NAMALWA (cell line): ENCODE results near the gene ZNF146.
"Not testable (repeated sequence)": the region's sequence is repeated elsewhere in the genome, so short reads cannot be mapped to it uniquely, and the experiment has no call there.

Experiments
- DNase-seq: peaks from one replicate; pipeline ENCODE4 v3.0.0-alpha.2; 2015; ENCODE audit warnings: low spot score

ZNF146 gene

GRCh38 chr19:36236304-36236945, 21.5 kb downstream of the ZNF146 start:
- no peak for DNase-seq

GRCh38 chr19:36236946-36237310, 22.0 kb downstream of the ZNF146 start:
- no peak for DNase-seq

- DNase-seq: no peak
Measured at GRCh38 chr19:36244066-36244465, 29.2 kb downstream of the ZNF146 start.

- no peak for DNase-seq
Measured at GRCh38 chr19:36245210-36246005, 30.5 kb downstream of the ZNF146 start.

GRCh38 chr19:36246006-36246481, 31.1 kb downstream of the ZNF146 start:
- DNase-seq: no peak

- no peak for DNase-seq
Measured at GRCh38 chr19:36252047-36252446, 37.1 kb downstream of the ZNF146 start.

GRCh38 chr19:36254848-36255247, 39.9 kb downstream of the ZNF146 start:
- DNase-seq: no peak

GRCh38 chr19:36255316-36255715, 40.4 kb downstream of the ZNF146 start:
- DNase-seq: no peak

GRCh38 chr19:36256064-36256463, 41.2 kb downstream of the ZNF146 start:
- no peak for DNase-seq

- DNase-seq: no peak
Measured at GRCh38 chr19:36256853-36257519, 42.1 kb downstream of the ZNF146 start.

GRCh38 chr19:36257520-36257876, 42.6 kb downstream of the ZNF146 start:
- DNase-seq: no peak

GRCh38 chr19:36258028-36258875, 43.3 kb downstream of the ZNF146 start:
- DNase-seq: no peak

GRCh38 chr19:36259211-36259610, 44.3 kb downstream of the ZNF146 start:
- DNase-seq: no peak

GRCh38 chr19:36265064-36265463, 50.2 kb downstream of the ZNF146 start:
- no peak for DNase-seq

- no peak for DNase-seq
Measured at GRCh38 chr19:36265856-36266374, 51.0 kb downstream of the ZNF146 start.

- no peak for DNase-seq
Measured at GRCh38 chr19:36266375-36266961, 51.6 kb downstream of the ZNF146 start.

GRCh38 chr19:36267061-36267845, 52.3 kb downstream of the ZNF146 start:
- no peak for DNase-seq

GRCh38 chr19:36268081-36268480, 53.2 kb downstream of the ZNF146 start:
- DNase-seq: not testable (repeated sequence)

GRCh38 chr19:36268591-36268990, 53.7 kb downstream of the ZNF146 start:
- not testable (repeated sequence) for DNase-seq

- DNase-seq: not testable (repeated sequence)
Measured at GRCh38 chr19:36269295-36269694, 54.4 kb downstream of the ZNF146 start.
